Right atrium auricular region (tissue), 2 donors: Measurements from ENCODE around the gene TMC7. TPM values are rescaled to one million over a fixed set of nuclear protein-coding genes. Genes with fewer than 3 reads are reported as not detected.

ENCODE experiments used
- DNase-seq: peaks from one replicate; pipeline ENCODE4 v3.0.0-alpha.2; 2019; ENCODE audit warnings: low spot score
- H3K27ac ChIP-seq, 2 donors: fragments of 200-600 bp; sonication (generic); 1 replicate in 1 of 2; 2 replicates in 1 of 2; pipeline ENCODE4 v1.5.1; 2016 to 2019
- H3K27me3 ChIP-seq, 2 donors: fragments of 200-600 bp; sonication (generic); one replicate each; pipeline versions ENCODE4 v1.5.1 to v1.6.0; 2017 to 2019
- H3K36me3 ChIP-seq: fragments of 200-600 bp; sonication (generic); one replicate; pipeline ENCODE4 v1.5.1; 2016
- H3K4me1 ChIP-seq, 2 donors: fragments of 200-600 bp; sonication (generic); one replicate each; pipeline versions ENCODE4 v1.5.1 to v1.6.0; 2017 to 2019
- H3K4me3 ChIP-seq, 2 donors: fragments of 200-600 bp; sonication (generic); 1 replicate in 1 of 2; 2 replicates in 1 of 2; pipeline ENCODE4 v1.5.1; 2017 to 2019; ENCODE audit warnings: mild to moderate bottlenecking in 1 of 2, moderate library complexity in 1 of 2
- H3K9me3 ChIP-seq, 2 donors: fragments of 200-600 bp; sonication (generic); one replicate each; pipeline ENCODE4 v1.5.1; 2019
- CTCF ChIP-seq, 2 donors: fragments of 200-600 bp; sonication (generic); IDR thresholded peaks; one replicate each; pipeline ENCODE4 v1.5.1; 2019; ENCODE audit warnings: antibody characterized with exemption in 2 of 2
- total RNA-seq, 2 donors: library from RNA; depleted of rRNA; stranded (reverse); fragments of >200 nt; gene quantifications; one replicate each; pipeline ENCODE4 v1.1.0, GENCODE V29; 2016

The TMC7 gene
- under 1 TPM; 0.56 to 0.63 TPM for total RNA-seq

DNA sequence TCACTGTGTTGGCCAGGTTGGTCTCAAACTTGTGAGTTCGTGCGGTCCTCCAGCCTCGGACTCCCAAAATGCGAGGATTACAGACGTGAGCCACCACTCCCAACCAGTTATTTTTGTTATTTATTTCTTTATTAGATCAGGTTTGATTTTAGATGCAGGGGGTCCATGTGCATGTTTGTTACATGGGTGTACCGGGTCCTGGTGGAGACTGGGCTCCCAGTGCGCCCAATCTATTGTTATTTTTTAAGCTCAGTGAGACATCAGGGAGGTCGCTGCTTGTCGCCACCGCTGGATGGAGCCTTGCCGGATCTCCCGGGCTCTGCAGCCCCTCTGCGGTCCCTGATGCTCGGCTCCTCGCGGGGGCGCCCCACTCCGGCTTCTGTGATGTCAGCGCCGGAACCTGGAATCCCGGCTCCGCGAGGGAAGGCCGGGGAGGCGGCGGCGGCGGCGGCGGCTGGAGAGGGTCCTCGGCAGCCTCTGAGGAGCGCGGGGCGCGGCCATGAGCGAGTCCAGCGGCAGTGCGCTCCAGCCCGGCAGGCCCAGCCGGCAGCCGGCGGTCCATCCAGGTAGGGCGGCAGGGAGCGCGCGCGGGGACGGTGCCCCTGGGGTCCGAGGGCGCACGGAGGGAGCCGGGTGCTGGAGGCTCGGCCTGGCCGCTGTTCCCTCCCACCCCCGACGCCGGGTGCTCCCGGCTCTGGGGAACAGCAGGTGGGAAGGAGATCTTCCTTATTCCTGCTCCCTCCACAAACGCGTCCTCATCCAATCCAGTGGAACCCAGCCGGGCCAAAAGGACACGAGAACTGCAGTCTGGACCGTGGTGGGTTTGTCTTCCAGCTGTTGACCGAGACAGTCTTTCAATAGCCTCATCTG is at the start of gene TMC7:
TSS of gene TMC7 (plus strand) at position 370 of the 870 bp plus-strand sequence. CDS start at position 500, 130 bp downstream.
- Histone ChIP-seq H3K9me3 (no peaks in the 10 kb centered on the region), H3K4me1 (peaks cover 0 to 10% of the 10 kb centered on the region in 2 donors), H3K27me3 (no peaks in the 10 kb centered on the region), H3K36me3 (no peaks in the 10 kb centered on the region), H3K27ac (peak within 1 kb of the TSS; percentile 49 to 69), H3K4me3 (peak within 1 kb of the TSS; percentile 48 to 65)
- no peak for DNase-seq
- peak; percentile 37 to 85 for TF ChIP-seq CTCF (IDR thresholded peaks at IDR 0.05)

GRCh38 chr16:18936727-18937340 is 46.9 kb upstream of the TMC7 start:
- H3K9me3 ChIP-seq = no peaks in the 10 kb centered on the region
- no peak overlapping the region for H3K27ac ChIP-seq
- DNase-seq = no peak
- H3K4me3 ChIP-seq = no peak overlapping the region
- no peak for TF ChIP-seq CTCF (IDR thresholded peaks at IDR 0.05)
- no peaks in the 10 kb centered on the region for H3K27me3 ChIP-seq
- H3K4me1 ChIP-seq = peaks cover 0 to 16% of the 10 kb centered on the region in 2 donors
- no peaks in the 10 kb centered on the region for H3K36me3 ChIP-seq

GRCh38 chr16:18937390-18937789 is 46.3 kb upstream of the TMC7 start:
- H3K27me3 ChIP-seq = no peaks in the 10 kb centered on the region
- H3K36me3 ChIP-seq = no peaks in the 10 kb centered on the region
- no peak for DNase-seq
- H3K27ac ChIP-seq = no peak overlapping the region
- no peak for TF ChIP-seq CTCF (IDR thresholded peaks at IDR 0.05)
- no peak overlapping the region for H3K4me3 ChIP-seq
- H3K4me1 ChIP-seq = peaks cover 0 to 11% of the 10 kb centered on the region in 2 donors
- no peaks in the 10 kb centered on the region for H3K9me3 ChIP-seq

GRCh38 chr16:18938986-18939385 is 44.7 kb upstream of the TMC7 start:
- H3K27me3 ChIP-seq = no peaks in the 10 kb centered on the region
- H3K36me3 ChIP-seq = no peaks in the 10 kb centered on the region
- no peaks in the 10 kb centered on the region for H3K9me3 ChIP-seq
- H3K4me3 ChIP-seq = no peak overlapping the region
- H3K4me1 ChIP-seq = no peaks in the 10 kb centered on the region
- TF ChIP-seq CTCF (IDR thresholded peaks at IDR 0.05) = no peak
- no peak overlapping the region for H3K27ac ChIP-seq
- DNase-seq = no peak

GRCh38 chr16:18941471-18941870 is 42.3 kb upstream of the TMC7 start:
- H3K27ac ChIP-seq = no peak overlapping the region
- no peak for DNase-seq
- no peaks in the 10 kb centered on the region for H3K36me3 ChIP-seq
- H3K27me3 ChIP-seq = no peaks in the 10 kb centered on the region
- no peaks in the 10 kb centered on the region for H3K9me3 ChIP-seq
- peaks cover 0 to 4% of the 10 kb centered on the region in 2 donors for H3K4me1 ChIP-seq
- H3K4me3 ChIP-seq = no peak overlapping the region
- TF ChIP-seq CTCF (IDR thresholded peaks at IDR 0.05) = no peak
